KG1 (cell line): ENCODE measurements around the gene MYRF.
A peak's percentile ranks its signal among the peaks of the same experiment; 100 is the strongest.

ENCODE experiments used
- DNase-seq: peaks from one replicate; lab custom pipeline; 2025; lab: John Stamatoyannopoulos, UW

Gene MYRF

GRCh38 chr11:61718621-61719302, 33.7 kb upstream of the MYRF start:
- no peak for DNase-seq

DNA sequence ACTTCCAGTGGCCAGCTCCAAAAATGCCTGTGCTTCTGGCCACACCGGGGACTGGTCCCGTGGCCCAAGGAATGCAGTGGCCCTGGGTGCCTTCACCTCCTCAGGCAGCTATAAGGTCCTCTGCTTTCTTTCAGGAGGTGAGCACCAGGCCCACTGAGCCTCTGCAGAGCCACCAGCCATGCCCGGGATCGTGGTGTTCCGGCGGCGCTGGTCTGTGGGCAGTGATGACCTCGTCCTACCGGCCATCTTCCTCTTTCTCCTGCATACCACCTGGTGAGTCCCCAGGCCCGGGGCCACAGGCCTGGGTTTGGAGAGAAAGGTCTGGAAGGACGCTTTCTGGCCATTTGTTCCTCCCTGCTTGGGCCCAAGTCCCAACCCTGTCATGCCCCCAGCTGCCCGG, 32.5 kb upstream of the MYRF start:
- DNase-seq: no peak

GRCh38 chr11:61720597-61720996, 31.8 kb upstream of the MYRF start:
- DNase-seq: no peak

GRCh38 chr11:61724437-61724836, 28.0 kb upstream of the MYRF start:
- no peak for DNase-seq

DNA sequence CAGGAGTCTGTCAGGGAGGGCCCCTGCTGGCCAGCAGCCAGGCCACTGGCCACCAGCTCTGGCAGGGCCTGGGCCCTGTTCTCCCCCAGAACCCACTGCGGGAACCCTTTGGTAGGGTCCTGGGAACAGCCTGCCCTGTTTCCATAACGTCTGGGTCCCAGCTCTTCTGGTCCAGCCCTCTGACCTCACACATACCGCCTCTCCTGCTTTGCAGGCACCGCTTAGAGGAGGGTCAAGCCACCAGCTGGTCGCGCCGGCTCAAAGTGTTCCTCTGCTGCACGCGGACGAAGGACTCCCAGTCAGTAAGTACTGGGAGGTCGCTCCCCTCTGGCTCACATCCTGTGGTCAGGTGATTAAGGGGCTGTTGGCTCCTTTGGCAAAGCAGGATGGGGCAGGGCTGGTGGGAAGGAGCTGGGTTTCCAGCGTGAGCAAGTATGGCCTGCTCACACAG, 26.6 kb upstream of the MYRF start:
- DNase-seq: no peak

DNA sequence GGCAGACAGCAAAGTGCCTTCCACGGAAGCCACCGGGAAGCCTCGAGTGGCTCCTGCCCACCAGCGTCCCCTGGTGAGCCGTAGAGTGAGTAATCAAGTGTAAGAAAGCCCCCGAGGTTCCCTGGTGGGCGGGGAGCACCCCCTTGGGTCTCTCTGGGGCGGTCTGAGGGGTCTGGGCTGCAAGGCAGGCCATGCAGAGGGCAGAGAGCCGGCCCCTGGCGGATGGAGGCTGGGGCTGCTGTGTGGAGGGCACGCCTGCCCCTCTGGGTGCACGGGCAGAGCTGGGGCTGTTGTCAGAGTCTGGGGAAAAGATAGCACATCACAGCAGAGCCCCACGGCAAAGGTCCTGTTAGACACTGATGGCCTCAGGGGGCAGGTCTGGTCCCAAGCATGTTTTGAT, 25.7 kb upstream of the MYRF start:
- DNase-seq: no peak

- no peak for DNase-seq
These were observed 25.0 kb upstream of the MYRF start for GRCh38 chr11:61727401-61727811.

- no peak for DNase-seq
These were observed 24.1 kb upstream of the MYRF start for GRCh38 chr11:61728066-61728939.

- no peak for DNase-seq
These were observed 23.6 kb upstream of the MYRF start for GRCh38 chr11:61728940-61729219.

- no peak for DNase-seq
These were observed 22.0 kb upstream of the MYRF start for GRCh38 chr11:61730240-61730994.

GRCh38 chr11:61731211-61731951, 21.1 kb upstream of the MYRF start:
- DNase-seq: no peak

DNA sequence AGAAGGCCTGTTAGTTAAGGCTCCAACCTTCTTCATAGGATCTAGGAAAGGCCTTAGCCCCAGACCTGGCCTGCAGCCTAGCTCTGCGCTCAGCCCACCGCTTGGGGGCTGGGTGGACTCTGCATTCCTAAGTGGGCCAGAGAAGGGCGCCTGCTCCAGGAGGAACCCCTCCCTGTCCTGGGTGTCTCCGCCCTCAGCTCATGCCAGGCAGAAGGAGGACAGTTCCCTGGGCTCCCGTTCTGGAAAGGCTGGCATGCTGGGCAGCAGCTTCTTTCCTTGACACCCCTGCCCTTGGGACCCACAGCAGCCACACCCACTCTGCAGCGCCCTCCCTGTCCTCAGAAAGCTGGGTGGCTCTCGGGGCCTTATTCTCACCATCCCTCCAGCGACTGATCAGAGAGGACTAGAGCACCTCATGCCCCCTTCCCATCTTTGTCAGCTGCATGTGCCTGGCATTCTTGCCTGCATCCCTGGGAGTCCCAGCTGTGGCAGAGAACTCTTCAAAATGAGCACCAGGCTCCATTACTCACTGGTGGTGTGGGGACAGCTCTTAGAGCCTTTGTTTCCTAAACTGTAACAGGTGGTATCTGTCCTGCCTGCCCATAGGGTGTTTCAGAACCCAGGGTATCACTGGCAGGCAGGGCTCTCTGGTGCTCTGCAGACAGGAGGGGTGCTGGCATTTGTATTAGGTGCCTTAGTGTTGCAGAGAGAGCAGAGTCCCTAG, 20.3 kb upstream of the MYRF start:
- no peak for DNase-seq

- DNase-seq: no peak
These were observed 19.7 kb upstream of the MYRF start for GRCh38 chr11:61732705-61733104.

DNA sequence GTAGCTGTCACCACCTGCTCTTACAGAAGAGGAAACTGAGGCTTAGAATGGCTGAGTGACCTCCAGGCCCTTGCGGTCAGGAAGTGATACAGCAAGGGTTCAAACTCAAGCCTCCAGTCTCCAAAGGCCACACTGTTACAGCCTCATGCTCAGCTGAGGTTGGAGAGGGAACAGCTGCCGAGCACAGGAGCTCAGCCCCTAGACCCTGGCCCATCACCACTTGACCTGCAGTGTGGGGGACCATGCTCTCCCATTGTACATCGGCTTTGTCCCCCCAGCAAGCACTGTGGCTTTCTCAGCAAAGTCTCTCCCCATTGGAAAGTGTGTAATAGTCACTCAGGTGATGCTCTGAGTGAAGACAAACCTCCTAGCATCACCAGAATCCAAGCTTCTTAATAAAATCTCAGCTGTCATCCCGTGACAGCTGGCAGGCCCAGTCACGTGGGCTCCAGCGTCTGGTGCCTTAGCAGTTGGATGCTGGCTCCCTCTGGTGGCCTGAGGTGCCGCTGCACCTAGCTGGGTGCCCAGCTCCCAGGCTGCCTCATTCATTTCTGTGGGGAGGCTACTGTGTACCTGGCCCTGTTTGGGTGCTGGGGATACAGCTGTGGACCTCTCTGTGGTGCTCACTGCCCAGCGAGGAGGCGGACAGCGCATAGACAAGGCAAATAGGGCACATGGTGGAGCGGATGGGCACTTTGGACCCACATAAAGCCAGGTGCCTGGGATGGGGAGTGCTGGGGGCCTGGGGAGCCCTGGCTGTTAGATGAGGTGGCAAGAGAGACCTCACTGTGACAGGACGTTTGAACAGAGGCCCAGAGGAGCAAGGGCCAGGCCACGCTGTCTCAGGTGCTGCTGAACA, 19.1 kb upstream of the MYRF start:
- peak; percentile 53 for DNase-seq

DNA sequence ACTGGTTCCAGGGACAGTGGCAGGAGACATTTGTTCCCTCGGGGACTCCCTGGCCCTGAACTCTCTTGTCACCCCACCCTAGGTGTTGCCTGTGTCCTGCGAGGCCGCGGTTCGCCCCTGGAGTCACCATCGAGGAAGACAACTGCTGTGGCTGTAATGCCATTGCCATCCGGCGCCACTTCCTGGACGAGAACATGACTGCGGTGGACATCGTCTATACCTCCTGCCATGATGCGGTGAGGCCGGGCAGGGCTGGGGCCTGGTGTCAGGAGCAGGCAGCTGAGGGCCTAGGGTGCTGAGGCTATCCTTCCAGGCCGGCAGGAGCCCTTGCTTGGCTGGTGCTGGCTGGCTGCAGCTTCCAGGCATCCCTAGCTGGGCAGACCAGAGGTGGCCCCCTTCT, 17.7 kb upstream of the MYRF start:
- no peak for DNase-seq

DNA sequence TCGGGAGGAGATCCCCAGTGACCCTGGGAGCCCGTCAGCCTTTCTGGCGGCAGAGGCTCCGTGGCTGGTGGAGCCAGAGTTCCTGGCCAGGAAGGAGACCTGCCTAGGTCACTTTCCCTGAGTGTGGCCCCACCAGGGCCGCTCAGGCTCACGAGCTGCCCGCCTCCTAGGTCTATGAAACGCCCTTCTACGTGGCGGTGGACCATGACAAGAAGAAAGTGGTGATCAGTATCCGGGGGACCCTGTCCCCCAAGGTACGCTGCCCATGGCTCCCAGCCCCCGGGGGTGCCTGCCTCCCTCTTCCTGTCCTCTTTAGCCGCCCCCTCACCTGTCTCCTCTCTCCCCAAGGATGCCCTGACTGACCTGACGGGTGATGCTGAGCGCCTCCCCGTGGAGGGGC, 17.0 kb upstream of the MYRF start:
- no peak for DNase-seq

DNA sequence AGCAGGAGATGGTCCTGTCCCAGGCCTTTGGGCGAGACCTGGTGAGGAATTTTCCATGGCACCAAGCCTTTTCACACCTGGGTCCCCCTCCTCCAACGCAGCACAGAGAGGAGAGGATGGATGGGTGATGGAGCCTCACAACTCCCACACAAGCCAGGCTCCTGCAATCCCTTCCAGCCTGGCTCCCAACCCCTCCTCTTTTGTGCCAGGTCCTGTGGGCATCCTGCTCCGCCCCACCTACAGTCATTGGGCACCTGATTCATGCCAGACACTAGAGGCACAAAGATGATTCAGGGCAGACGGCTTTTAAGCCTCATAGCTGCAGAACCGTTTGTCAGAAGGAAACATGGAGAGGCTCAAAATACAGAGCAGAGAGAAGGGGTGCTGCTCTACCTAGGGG, 16.1 kb upstream of the MYRF start:
- no peak for DNase-seq

- no peak for DNase-seq
These were observed 15.3 kb upstream of the MYRF start for GRCh38 chr11:61737131-61737530.

DNA sequence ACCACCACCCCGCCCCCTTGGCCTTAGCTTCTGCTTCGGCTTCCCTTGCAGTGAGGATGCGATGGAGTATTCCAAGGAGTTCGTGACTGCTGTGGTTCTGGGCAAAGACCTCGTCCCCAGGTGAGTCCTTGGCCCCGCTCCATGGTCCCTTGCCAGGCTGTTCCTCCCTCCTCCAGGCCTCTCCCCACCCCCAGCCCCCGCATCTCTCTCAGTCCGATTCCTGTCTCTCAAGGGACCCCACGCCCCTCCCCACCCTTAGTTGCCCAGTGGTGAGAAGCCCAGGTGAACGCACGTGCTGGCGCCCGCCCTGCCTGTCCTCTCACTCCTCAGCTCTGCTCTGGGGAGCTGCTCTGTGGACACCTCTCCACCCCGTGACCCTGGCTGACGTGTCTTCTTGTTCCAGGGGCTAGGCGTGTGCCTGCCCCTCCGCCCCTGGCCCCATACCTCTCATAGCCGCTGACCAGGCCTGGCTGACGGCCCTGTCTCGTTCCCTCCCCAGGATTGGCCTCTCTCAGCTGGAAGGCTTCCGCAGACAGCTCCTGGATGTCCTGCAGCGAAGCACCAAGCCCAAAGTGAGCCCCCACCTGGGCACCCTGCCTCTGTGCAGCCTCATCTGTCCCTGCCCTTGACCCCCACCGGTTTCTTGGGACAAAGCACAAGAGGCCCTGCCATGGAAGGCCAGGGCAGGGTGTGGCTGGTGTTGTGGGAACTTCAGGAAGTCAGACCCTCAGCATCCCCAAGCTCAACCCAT, 14.6 kb upstream of the MYRF start:
- no peak for DNase-seq

DNA sequence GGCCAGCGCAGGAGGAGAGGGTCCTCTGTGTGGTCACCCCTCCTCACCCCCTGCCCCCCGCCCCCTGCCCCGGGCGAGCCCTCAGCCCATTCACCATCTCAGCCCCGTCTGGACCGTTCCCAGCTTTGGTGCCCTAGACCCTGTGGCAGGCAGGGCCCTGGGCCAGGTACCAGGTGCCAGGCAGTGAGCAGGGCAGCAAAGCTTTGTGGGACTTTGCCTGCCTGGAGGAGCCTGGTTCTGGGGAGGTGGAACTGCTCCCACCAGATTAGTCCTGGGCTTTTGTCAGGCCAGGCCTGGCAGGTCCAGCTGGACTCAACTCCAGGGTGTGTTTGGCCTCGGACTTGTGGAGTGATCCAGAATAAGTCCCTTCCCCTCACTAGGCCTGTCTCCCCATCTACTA, 13.7 kb upstream of the MYRF start:
- DNase-seq: no peak
